ENCODE measurements around the gene NDUFAF8.

NDUFAF8 gene

DNA sequence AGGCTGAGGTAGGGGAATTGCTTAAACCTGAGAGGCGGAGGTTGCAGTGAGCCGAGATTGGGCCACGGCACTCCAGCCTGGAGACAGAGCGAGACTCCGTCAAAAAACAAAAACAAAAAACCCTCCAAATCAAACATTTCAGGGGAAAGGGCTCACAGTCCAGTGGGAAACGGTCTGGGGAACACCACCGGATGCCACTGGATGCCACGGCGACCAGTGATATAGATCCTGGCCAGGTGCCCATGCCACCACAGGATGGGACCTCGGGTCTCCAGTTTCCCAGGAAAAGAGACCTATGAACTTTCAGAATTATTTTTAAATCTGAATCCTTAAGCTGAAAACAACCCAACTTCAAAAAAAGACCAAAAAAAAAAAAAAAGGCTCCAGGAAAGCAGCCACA, 28.7 kb upstream of the NDUFAF8 start:
- H3K79me2 ChIP-seq (ENCODE audit: control insufficient read depth, low read length), result no peaks in the 10 kb centered on the region
- TF ChIP-seq, protein P1, sequence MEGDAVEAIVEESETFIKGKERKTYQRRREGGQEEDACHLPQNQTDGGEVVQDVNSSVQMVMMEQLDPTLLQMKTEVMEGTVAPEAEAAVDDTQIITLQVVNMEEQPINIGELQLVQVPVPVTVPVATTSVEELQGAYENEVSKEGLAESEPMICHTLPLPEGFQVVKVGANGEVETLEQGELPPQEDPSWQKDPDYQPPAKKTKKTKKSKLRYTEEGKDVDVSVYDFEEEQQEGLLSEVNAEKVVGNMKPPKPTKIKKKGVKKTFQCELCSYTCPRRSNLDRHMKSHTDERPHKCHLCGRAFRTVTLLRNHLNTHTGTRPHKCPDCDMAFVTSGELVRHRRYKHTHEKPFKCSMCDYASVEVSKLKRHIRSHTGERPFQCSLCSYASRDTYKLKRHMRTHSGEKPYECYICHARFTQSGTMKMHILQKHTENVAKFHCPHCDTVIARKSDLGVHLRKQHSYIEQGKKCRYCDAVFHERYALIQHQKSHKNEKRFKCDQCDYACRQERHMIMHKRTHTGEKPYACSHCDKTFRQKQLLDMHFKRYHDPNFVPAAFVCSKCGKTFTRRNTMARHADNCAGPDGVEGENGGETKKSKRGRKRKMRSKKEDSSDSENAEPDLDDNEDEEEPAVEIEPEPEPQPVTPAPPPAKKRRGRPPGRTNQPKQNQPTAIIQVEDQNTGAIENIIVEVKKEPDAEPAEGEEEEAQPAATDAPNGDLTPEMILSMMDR (IDR thresholded peaks at IDR 0.05; ENCODE audit: low read depth, low read length, poor library complexity, severe bottlenecking), result no peak
- no peak for TF ChIP-seq EZH2phosphoT487 (IDR thresholded peaks at IDR 0.05; ENCODE audit: borderline replicate concordance, low read length)
- H3K9me2 ChIP-seq (replicated peaks; ENCODE audit: control insufficient read depth, low read length), result no peaks in the 10 kb centered on the region
- no peaks in the 10 kb centered on the region for H4K20me1 ChIP-seq (ENCODE audit: control insufficient read depth, insufficient read depth, low read depth, low read length)
- H3K9me3 ChIP-seq (ENCODE audit: control insufficient read depth, insufficient read depth, low read length), result no peaks in the 10 kb centered on the region
- H3K4me2 ChIP-seq (ENCODE audit: low read length), result no peak overlapping the region
- H3K4me3 ChIP-seq (ENCODE audit: low read length), result no peak overlapping the region
- no peaks in the 10 kb centered on the region for H3K27me3 ChIP-seq (ENCODE audit: control insufficient read depth, low read length)
- no peaks in the 10 kb centered on the region for H3K36me3 ChIP-seq (ENCODE audit: control insufficient read depth, low read length)
- no peaks in the 10 kb centered on the region for H3F3A ChIP-seq (ENCODE audit: control insufficient read depth, insufficient read depth)
- no peaks in the 10 kb centered on the region; the same call in 1 of the 2 replicates for H3K4me1 ChIP-seq (ENCODE audit: control insufficient read depth, low read length)
- no peak overlapping the region for H3K27ac ChIP-seq (ENCODE audit: low read depth, low read length)

DNA sequence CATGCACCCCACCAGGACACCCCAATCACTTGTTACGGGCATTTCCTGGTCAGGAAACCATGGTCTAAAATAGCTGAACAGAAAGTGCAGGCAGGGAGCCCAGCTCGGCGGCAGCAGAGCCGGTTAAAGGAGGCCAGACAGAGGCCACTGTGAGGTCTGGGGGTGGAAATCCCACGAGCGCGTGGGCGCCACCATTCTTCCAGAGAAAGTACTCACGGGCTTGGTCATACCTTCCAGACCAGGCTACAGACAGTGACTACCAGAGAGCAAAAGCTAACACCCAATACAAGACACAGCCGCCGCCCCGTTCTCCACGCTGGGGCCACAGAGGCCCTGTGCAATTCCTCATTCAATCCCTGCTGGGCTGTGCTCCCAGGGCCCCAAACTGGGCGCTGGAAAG, 28.2 kb upstream of the NDUFAF8 start:
- TF ChIP-seq, protein P1 (IDR thresholded peaks at IDR 0.05; ENCODE audit: low read depth, low read length, poor library complexity, severe bottlenecking), result no peak
- TF ChIP-seq EZH2phosphoT487 (IDR thresholded peaks at IDR 0.05; ENCODE audit: borderline replicate concordance, low read length), result no peak

GRCh38 chr17:81212365-81212764, 26.8 kb upstream of the NDUFAF8 start:
- no peaks in the 10 kb centered on the region for H4K20me1 ChIP-seq (ENCODE audit: control insufficient read depth, insufficient read depth, low read depth, low read length)
- H3K9me2 ChIP-seq (replicated peaks; ENCODE audit: control insufficient read depth, low read length), result no peaks in the 10 kb centered on the region
- no peak overlapping the region for H3K4me2 ChIP-seq (ENCODE audit: low read length)
- no peaks in the 10 kb centered on the region for H3F3A ChIP-seq (ENCODE audit: control insufficient read depth, insufficient read depth)
- H3K4me3 ChIP-seq (ENCODE audit: low read length), result no peak overlapping the region
- H3K27ac ChIP-seq (ENCODE audit: low read depth, low read length), result no peak overlapping the region
- no peaks in the 10 kb centered on the region; the same call in 1 of the 2 replicates for H3K4me1 ChIP-seq (ENCODE audit: control insufficient read depth, low read length)
- no peaks in the 10 kb centered on the region for H3K27me3 ChIP-seq (ENCODE audit: control insufficient read depth, low read length)
- H3K36me3 ChIP-seq (ENCODE audit: control insufficient read depth, low read length), result no peaks in the 10 kb centered on the region
- H3K9me3 ChIP-seq (ENCODE audit: control insufficient read depth, insufficient read depth, low read length), result no peaks in the 10 kb centered on the region
- no peaks in the 10 kb centered on the region for H3K79me2 ChIP-seq (ENCODE audit: control insufficient read depth, low read length)
- TF ChIP-seq EZH2phosphoT487 (IDR thresholded peaks at IDR 0.05; ENCODE audit: borderline replicate concordance, low read length), result no peak
- TF ChIP-seq, protein P1 (IDR thresholded peaks at IDR 0.05; ENCODE audit: low read depth, low read length, poor library complexity, severe bottlenecking), result no peak

More for the DNA sequence above, 28.2 kb upstream of the NDUFAF8 start:
- Histone ChIP-seq H3F3A (ENCODE audit: control insufficient read depth, insufficient read depth) (no peaks in the 10 kb centered on the region), H3K9me3 (ENCODE audit: control insufficient read depth, insufficient read depth, low read length) (no peaks in the 10 kb centered on the region), H3K4me2 (ENCODE audit: low read length) (no peak overlapping the region), H3K27ac (ENCODE audit: low read depth, low read length) (no peak overlapping the region), H3K27me3 (ENCODE audit: control insufficient read depth, low read length) (no peaks in the 10 kb centered on the region), H3K79me2 (ENCODE audit: control insufficient read depth, low read length) (no peaks in the 10 kb centered on the region), H3K4me3 (ENCODE audit: low read length) (no peak overlapping the region), H3K9me2 (replicated peaks; ENCODE audit: control insufficient read depth, low read length) (no peaks in the 10 kb centered on the region), H3K4me1 (ENCODE audit: control insufficient read depth, low read length) (no peaks in the 10 kb centered on the region; the same call in 1 of the 2 replicates), H3K36me3 (ENCODE audit: control insufficient read depth, low read length) (no peaks in the 10 kb centered on the region), H4K20me1 (ENCODE audit: control insufficient read depth, insufficient read depth, low read depth, low read length) (no peaks in the 10 kb centered on the region)

Measured in DOHH2 (cell line).